ENCODE measurements around the gene HSPA9. TPM values are rescaled to one million over a fixed set of nuclear protein-coding genes. Genes with fewer than 3 reads are reported as not detected.

HSPA9 gene
- total and polyA plus RNA-seq, 2 of the 8 experiments (the other 6 are each of a cell fraction or from before 2014, with no cell fraction given), result 191 to 395 TPM

DNA sequence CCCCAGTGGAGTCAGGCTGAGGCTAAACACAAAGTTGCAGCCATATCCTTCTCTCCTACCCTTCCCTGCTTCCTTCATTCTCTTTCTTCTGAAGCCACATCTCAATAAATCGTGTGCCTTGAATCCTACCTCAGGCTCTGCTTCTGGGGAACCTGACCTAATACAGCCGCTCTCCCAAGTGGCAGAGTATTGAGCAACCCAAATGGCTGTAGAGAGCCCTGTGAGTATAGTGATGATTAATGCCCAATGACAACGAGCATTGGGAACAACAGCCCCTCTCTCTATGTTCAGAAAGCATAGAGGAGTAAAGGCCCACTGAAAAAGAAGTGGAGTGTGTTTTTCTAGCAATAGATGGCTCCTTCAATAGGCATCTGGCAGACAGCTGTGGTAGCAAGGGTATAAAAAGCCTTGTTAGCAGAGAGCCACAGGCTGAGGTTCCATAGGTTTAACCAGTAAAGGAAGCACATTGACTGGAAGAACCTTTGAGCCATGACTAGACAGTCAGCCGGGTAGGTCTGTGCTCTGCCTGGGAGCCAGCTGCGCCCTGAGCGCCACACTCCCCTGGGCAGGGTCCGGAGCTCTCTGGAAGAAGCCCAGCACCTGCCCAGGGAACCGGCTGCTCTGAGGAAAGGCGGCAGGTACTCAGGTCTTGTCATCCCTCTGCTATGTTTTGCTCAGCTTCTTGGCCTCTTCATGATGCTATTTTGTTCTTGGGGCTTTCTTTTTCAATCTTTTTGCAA is 22.6 kb upstream of the HSPA9 start:
- no peaks in the 10 kb centered on the region for H3K79me1 ChIP-seq (ENCODE audit: low read depth, low read length)
- no peak overlapping the region for H3K56ac ChIP-seq (replicated peaks; ENCODE audit: insufficient read length, low read depth, low read length)
- H3K23me2 ChIP-seq (ENCODE audit: low read depth, low read length), result no peaks in the 10 kb centered on the region
- no peaks in the 10 kb centered on the region for H3K36me3 ChIP-seq (ENCODE audit: control insufficient read depth in 2 of 4, insufficient read depth in 4 of 4, low read length in 3 of 4)
- H3K27ac ChIP-seq (ENCODE audit: low read depth, low read length), result no peak overlapping the region
- H4K91ac ChIP-seq (replicated peaks; ENCODE audit: insufficient read length, low read length), result no peak overlapping the region
- H4K20me1 ChIP-seq (replicated peaks in 1 of 2; ENCODE audit: control insufficient read depth in 1 of 2, insufficient read depth in 2 of 2, low read length in 2 of 2), result no peaks in the 10 kb centered on the region
- no peak overlapping the region for H2BK20ac ChIP-seq (ENCODE audit: low read length)
- no peak overlapping the region for H3K4ac ChIP-seq (replicated peaks; ENCODE audit: insufficient read length, low read depth, low read length)
- no peaks in the 10 kb centered on the region for H3K79me2 ChIP-seq (ENCODE audit: control insufficient read depth in 1 of 2, insufficient read depth in 2 of 2, low read length in 2 of 2)
- H3K14ac ChIP-seq (ENCODE audit: insufficient read length), result no peak overlapping the region
- H2BK15ac ChIP-seq (ENCODE audit: low read length), result peak overlapping the region; percentile 72; the same call in 1 of the 2 replicates
- no peak overlapping the region for H2BK120ac ChIP-seq (replicated peaks; ENCODE audit: low read depth, low read length)
- H2AFZ ChIP-seq (ENCODE audit: low read length), result no peak overlapping the region
- TF ChIP-seq CHD2 (IDR thresholded peaks at IDR 0.05; ENCODE audit: low read length) (no peak), YY1 (IDR thresholded peaks at IDR 0.05; ENCODE audit: low read depth, low read length) (no peak), POLR2AphosphoS5 (IDR thresholded peaks at IDR 0.05; ENCODE audit: low read depth, low read length) (no peak)
- H3K23ac ChIP-seq (ENCODE audit: insufficient read length), result no peak overlapping the region
- DNase-seq (ENCODE audit: low read depth in 1 of 2, low spot score in 2 of 2) (no peak), FAIRE-seq (no peak)
- no peak overlapping the region for H3K4me2 ChIP-seq (ENCODE audit: insufficient read depth in 1 of 2, low read depth in 2 of 2, low read length in 2 of 2)
- no peak overlapping the region for H4K5ac ChIP-seq (ENCODE audit: insufficient read length, low read depth, low read length)
- no peak overlapping the region for H2BK12ac ChIP-seq (ENCODE audit: low read depth, low read length)
- no peak overlapping the region for H3K9ac ChIP-seq (replicated peaks in 1 of 4; ENCODE audit: extremely low read depth in 1 of 4, low read depth in 3 of 4, low read length in 3 of 4)
- 92% methylated on average over 9 of the region's 9 CpGs; no CpG with 5 or more reads in 1 of the 2 experiments for WGBS, 2 experiments (ENCODE audit: extremely low coverage in 1 of 2, insufficient coverage in 1 of 2, insufficient read length in 1 of 2, insufficient replicate concordance in 2 of 2, low coverage in 1 of 2, low lambda C conversion rate in 2 of 2, missing lambda C conversion rate in 1 of 2)
- POLR2A ChIA-PET (ENCODE audit: partially characterized antibody), result interaction anchor here (0.5 to 1.7 kb wide), 3 partner anchors 8 to 679 kb away, joined by 3 to 4 read pairs (median 3); no protein-coding TSS in a partner anchor
- no peaks in the 10 kb centered on the region for H3K9me3 ChIP-seq (ENCODE audit: insufficient read depth in 2 of 2, low read depth in 1 of 2, low read length in 1 of 2)
- H3K4me1 ChIP-seq (replicated peaks in 1 of 4; ENCODE audit: control insufficient read depth in 3 of 4, insufficient read depth in 4 of 4, low read length in 3 of 4), result no peaks in the 10 kb centered on the region
- H2AK5ac ChIP-seq (ENCODE audit: low read depth, low read length), result no peak overlapping the region
- H3K27me3 ChIP-seq (replicated peaks in 1 of 4; ENCODE audit: control insufficient read depth in 3 of 4, extremely low read depth in 1 of 4, insufficient read depth in 3 of 4, low read length in 3 of 4), result no peaks in the 10 kb centered on the region
- H3K18ac ChIP-seq (ENCODE audit: extremely low read depth, low read length), result no peak overlapping the region
- no peak overlapping the region for H3K4me3 ChIP-seq (ENCODE audit: extremely low read depth in 1 of 4, insufficient read depth in 2 of 4, low read depth in 3 of 4, low read length in 4 of 4)
- CTCF ChIA-PET (ENCODE audit: partially characterized antibody), result interaction anchor here (0.6 to 5.6 kb wide), 10 partner anchors 7 to 746 kb away, joined by 3 to 60 read pairs (median 4); no protein-coding TSS in a partner anchor
- H2BK5ac ChIP-seq (ENCODE audit: low read depth, low read length), result no peak overlapping the region
- H4K8ac ChIP-seq (ENCODE audit: extremely low read depth, insufficient read depth, low read length), result no peak overlapping the region
